Measurements from ENCODE around the gene PITPNC1. TPM values are rescaled to one million over a fixed set of nuclear protein-coding genes. Genes with fewer than 3 reads are reported as not detected.
A peak's percentile ranks its signal among the peaks of the same experiment; 100 is the strongest.

Gene PITPNC1
- total and polyA plus RNA-seq, 2 of the 13 experiments (the other 11 are each of a cell fraction or from before 2014, with no cell fraction given): 4.1 to 5.7 TPM

DNA sequence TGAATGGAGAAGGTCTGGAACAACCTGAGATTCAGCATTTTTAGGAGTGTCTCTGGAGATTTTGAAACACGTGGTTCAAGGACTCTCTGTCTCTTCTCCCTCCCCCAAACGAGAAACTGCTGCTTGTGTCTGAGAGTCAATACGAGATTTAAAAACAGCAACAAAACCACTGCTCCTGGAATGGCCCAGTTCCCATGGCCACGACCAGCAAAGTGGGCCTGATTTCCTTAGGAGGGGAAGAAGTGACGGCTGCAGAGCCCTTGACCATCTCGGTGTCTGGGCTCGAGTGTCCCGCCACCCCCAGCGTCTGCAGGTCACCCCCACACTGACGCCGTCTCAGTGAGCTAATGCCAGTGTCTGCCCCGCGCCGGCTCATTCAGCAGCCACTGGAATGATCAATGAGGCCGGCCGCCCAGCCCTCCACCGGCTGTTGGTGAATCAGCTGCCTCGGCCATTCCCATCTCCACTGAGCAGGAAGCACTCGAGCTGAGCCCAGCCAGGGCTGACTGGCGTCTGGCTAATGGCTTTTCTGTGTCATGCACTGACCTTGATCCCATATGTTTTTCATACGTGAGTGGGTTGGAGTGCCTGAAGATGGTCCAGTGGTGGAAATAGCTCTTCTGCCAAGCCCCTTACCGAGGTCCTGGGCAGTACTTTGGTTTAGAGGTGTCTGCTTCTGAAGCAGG lies 151.8 kb downstream of the PITPNC1 start (continued):
- TF ChIP-seq, protein P1, sequence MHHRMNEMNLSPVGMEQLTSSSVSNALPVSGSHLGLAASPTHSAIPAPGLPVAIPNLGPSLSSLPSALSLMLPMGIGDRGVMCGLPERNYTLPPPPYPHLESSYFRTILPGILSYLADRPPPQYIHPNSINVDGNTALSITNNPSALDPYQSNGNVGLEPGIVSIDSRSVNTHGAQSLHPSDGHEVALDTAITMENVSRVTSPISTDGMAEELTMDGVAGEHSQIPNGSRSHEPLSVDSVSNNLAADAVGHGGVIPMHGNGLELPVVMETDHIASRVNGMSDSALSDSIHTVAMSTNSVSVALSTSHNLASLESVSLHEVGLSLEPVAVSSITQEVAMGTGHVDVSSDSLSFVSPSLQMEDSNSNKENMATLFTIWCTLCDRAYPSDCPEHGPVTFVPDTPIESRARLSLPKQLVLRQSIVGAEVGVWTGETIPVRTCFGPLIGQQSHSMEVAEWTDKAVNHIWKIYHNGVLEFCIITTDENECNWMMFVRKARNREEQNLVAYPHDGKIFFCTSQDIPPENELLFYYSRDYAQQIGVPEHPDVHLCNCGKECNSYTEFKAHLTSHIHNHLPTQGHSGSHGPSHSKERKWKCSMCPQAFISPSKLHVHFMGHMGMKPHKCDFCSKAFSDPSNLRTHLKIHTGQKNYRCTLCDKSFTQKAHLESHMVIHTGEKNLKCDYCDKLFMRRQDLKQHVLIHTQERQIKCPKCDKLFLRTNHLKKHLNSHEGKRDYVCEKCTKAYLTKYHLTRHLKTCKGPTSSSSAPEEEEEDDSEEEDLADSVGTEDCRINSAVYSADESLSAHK (CRISPR knock-in tag; IDR thresholded peaks at IDR 0.05; ENCODE audit: borderline replicate concordance): no peak
- TF ChIP-seq ZNF275 (CRISPR knock-in tag; IDR thresholded peaks at IDR 0.05; ENCODE audit: borderline replicate concordance) (no peak), FOXK2 (IDR thresholded peaks at IDR 0.05) (no peak), ZNF136 (CRISPR knock-in tag; IDR thresholded peaks at IDR 0.05; ENCODE audit: low read depth) (no peak), SMYD3 (CRISPR knock-in tag; IDR thresholded peaks at IDR 0.05) (no peak), ZFAT (CRISPR knock-in tag; conservative IDR thresholded peaks at IDR 0.05) (no peak), KDM2A (CRISPR knock-in tag; IDR thresholded peaks at IDR 0.05; ENCODE audit: borderline replicate concordance, low read depth) (peak; percentile 75), ZNF83 (CRISPR knock-in tag; IDR thresholded peaks at IDR 0.05; ENCODE audit: borderline replicate concordance) (no peak), PHF5A (CRISPR knock-in tag; IDR thresholded peaks at IDR 0.05; ENCODE audit: low read depth, unreplicated experiment) (no peak), MED13 (CRISPR knock-in tag; IDR thresholded peaks at IDR 0.05) (no peak), STAT5B (CRISPR knock-in tag; IDR thresholded peaks at IDR 0.05) (0 out of 2 replicates have a peak, but pooled peaks have one; percentile 30), TRIM22 (IDR thresholded peaks at IDR 0.05) (no peak), NFKB2 (CRISPR knock-in tag; IDR thresholded peaks at IDR 0.05; ENCODE audit: borderline replicate concordance) (peak; percentile 67; the same call in 1 of the 2 replicates), ZNF331 (CRISPR knock-in tag; IDR thresholded peaks at IDR 0.05) (peak; percentile 99), ADNP (CRISPR knock-in tag; IDR thresholded peaks at IDR 0.05) (no peak), MEIS2 (CRISPR knock-in tag; IDR thresholded peaks at IDR 0.05) (0 out of 2 replicates have a peak, but pooled peaks have one; percentile 70), ZNF296 (CRISPR knock-in tag; conservative IDR thresholded peaks at IDR 0.05) (no peak), SP5 (CRISPR knock-in tag; IDR thresholded peaks at IDR 0.05; ENCODE audit: borderline replicate concordance, low read depth) (0 out of 2 replicates have a peak, but pooled peaks have one; percentile 27), CTCF (CRISPR knock-in tag; IDR thresholded peaks at IDR 0.05) (peak; percentile 20; the same call in 1 of the 2 replicates), SMAD1 (CRISPR knock-in tag; IDR thresholded peaks at IDR 0.05; ENCODE audit: borderline replicate concordance, low read depth) (no peak), ARHGAP35 (CRISPR knock-in tag; IDR thresholded peaks at IDR 0.05; ENCODE audit: borderline replicate concordance) (no peak), RBAK (CRISPR knock-in tag; IDR thresholded peaks at IDR 0.05) (0 out of 2 replicates have a peak, but pooled peaks have one; percentile 45), MATR3 (CRISPR knock-in tag; IDR thresholded peaks at IDR 0.05) (no peak)
- TF ChIP-seq, protein P2, sequence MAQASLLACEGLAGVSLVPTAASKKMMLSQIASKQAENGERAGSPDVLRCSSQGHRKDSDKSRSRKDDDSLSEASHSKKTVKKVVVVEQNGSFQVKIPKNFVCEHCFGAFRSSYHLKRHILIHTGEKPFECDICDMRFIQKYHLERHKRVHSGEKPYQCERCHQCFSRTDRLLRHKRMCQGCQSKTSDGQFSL (CRISPR knock-in tag; IDR thresholded peaks at IDR 0.05): no peak
